IPS-NIHi11 (cell line): ENCODE results near the gene PSMB2.
"Not testable (repeated sequence)": the region's sequence is repeated elsewhere in the genome, so short reads cannot be mapped to it uniquely, and the experiment has no call there.

Experiments
- DNase-seq: peaks from one replicate; pipeline ENCODE4 v3.0.0; 2012; ENCODE audit warnings: mixed read lengths, low spot score

Gene PSMB2

DNA sequence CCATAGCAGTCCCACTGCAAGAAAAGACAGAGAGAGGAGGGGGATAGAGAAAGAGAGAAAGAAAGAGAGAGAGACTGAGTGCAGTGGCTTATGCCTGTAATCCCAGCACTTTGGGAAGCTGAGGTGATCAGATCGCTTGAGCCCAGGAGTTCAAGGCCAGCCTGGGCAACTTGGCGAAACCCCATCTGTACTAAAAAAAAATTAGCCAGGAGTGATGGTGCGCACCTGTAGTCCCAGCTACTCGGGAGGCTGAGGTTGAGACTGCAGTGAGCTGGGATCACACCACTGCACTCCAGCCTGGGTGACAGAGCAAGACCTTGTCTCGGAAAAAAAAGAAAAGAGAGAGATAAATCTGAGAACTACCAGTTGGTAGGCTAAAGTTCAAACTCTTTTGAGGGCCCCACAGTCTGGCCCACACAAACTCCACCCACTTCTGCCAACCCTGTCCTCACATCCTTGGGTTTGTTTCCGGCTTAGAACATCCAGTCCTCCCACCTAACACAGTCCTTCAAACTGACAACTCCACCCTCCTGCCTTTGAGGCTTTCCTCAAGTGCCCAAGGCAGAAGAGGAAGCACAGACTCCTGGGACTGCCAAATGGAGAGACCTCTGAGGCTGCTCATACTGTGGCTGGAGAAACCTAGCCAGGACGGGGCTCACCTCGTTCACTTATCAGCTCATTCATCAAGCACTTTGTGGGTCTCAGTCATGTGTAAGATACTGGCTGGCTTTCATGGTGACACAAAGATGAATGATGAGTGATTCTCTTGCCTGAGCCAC, 48.1 kb downstream of the PSMB2 start:
- no peak for DNase-seq

- DNase-seq = no peak
These were observed 50.1 kb downstream of the PSMB2 start for GRCh38 chr1:35591211-35591610.

DNA sequence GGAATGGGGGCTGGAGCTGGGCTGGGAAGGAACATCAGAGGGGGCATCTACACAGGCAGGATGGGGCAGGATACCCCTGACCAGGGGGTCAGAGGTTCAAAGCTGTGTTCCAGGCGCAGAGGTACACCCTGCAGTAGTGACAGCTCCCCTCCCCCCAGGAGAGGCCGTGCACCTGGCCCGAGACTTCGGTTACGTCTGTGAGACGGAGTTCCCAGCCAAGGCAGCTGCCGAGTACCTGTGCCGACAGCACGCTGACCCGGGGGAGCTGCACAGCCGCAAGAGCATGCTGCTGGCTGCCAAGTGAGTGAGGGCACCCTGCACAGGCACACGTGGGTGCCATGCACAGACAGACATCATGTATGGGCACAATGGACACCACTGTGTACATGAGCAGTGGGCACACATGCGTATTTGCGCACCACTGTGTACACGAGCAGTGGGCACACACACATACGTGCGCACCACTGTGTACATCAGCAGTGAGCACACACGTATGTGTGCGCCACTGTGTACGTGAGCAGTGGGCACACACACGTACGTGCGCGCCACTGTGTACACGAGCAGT, 50.8 kb downstream of the PSMB2 start:
- no peak for DNase-seq

DNA sequence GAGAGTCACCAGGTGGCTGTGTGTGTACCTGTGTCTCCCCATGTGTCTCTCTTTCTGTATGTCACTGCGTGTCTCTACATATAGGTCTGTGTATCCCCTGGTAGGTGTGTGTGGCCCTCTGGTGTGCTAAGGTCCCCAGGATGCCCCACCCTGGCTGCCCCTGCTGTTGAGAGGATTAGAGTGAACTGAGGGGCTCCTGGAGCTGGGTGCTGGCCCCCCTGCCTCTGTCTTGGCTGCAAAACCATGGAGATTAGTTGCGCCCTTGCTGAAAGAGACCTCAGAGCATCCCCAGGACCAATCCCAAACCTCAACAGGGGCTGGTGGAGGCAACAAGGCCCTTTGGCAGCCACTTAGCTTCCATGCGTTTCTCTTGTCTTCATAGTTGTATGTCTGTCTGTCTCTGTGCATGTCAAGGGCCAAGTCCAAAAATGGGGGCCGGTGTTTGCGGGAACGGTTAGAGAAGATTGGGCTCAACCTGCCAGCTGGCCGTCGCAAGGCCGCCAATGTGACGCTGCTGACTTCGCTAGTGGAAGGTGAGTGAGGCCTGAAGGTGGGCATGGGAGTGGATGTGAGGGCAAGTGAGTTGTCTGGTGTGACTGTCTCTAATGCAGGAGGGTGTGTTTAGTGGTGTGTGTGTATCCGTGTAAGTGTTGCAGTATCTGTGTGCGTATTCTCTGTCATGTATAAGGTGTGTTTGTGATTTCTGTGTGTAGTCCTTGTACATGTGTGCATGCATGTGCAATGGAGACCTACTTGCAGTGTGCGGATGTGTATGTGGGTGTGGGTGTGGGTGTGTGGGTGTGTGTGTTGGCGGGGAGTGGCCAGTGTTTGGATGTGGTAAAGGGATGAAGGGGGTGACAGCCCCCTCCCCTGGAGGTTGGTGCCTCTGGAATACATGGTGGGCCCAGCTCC, 51.6 kb downstream of the PSMB2 start:
- DNase-seq = no peak

GRCh38 chr1:35588197-35588910, 53.0 kb downstream of the PSMB2 start:
- no peak for DNase-seq

DNA sequence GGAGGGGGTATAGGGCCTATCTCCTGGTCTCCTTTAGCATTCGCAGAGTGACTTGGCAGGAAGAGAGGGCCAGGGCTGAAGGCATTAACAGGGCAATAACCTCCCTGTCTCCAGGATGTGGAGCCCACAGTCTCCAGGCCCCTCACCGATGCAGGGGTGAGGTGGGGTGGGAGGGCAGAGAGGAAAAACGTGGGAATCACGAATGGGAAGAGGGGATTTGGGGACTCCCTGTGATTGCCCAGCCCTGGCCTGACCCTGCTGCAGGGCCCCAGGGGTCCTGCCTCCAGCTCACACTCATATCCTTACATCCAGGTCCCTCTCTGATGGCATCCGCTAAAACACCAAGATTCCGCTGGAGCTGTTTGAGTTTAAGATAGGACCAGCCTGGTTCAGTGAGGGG, 53.6 kb downstream of the PSMB2 start:
- no peak for DNase-seq

- DNase-seq = no peak
These were observed 54.5 kb downstream of the PSMB2 start for GRCh38 chr1:35586808-35587207.

GRCh38 chr1:35585805-35586204, 55.5 kb downstream of the PSMB2 start:
- not testable (repeated sequence) for DNase-seq

DNA sequence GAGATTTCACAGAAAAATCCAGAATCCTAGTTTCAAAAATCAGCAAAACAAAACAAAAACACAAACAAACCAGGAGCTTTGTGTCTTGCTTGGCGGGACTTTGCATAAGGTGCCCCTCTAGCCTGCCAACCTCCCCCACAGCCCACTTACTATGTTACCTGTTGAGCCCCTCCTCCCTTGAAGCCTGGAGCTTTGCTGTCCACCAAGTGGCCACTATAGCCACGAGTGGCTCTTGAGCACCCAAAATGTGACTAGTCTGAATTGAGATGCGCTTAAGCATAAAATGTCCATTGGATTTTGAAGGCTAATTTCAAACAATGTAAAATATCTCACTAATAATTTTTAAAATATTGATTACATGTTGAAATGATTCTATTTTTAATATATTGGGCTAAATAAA, 56.0 kb downstream of the PSMB2 start:
- DNase-seq = no peak

- DNase-seq = not testable (repeated sequence)
These were observed 59.7 kb downstream of the PSMB2 start for GRCh38 chr1:35581621-35582020.

GRCh38 chr1:35580949-35581388, 60.4 kb downstream of the PSMB2 start:
- DNase-seq = no peak

GRCh38 chr1:35577071-35577998, 64.0 kb downstream of the PSMB2 start:
- DNase-seq = peak; percentile 62

DNA sequence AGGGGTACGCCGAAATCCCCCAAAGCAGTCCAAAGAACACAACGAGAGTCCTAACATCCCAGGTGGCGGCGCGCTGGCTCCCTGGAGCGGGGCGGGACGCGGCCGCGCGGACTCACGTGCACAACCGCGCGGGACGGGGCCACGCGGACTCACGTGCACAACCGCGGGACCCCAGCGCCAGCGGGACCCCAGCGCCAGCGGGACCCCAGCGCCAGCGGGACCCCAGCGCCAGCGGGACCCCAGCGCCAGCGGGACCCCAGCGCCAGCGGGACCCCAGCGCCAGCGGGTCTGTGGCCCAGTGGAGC, 64.6 kb downstream of the PSMB2 start:
- not testable (repeated sequence) for DNase-seq

GRCh38 chr1:35576061-35576765, 65.1 kb downstream of the PSMB2 start:
- DNase-seq = no peak

- DNase-seq = no peak
These were observed 65.8 kb downstream of the PSMB2 start for GRCh38 chr1:35575416-35575958.

GRCh38 chr1:35574655-35575415, 66.5 kb downstream of the PSMB2 start:
- DNase-seq = peak; percentile 48

DNA sequence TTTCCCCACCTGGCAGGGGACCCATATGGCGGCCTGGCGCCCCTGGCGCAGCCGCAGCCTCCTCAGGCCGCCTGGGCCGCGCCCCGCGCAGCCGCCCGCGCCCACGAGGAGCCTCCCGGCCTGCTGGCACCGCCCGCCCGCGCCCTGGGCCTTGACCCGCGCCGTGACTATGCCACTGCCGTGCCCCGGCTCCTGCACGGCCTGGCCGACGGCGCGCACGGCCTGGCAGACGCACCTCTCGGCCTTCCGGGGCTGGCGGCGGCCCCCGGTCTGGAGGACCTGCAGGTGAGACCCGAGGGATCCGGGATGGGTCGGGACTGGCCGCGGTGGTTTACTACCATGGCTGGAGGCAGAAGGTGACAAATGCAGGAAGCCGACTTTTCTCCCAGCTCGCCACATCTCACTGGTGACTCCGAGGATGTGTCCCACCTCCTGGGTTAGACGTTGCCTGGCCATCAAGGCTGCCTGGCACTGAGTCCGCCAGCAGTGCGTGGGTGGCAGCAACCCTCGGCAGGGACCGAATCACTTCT, 67.1 kb downstream of the PSMB2 start:
- DNase-seq = no peak

GRCh38 chr1:35573198-35574124, 67.9 kb downstream of the PSMB2 start, which contains the start of gene TFAP2E:
TSS of gene TFAP2E (plus strand) at chr1:35573314. CDS start at chr1:35573578, 264 bp downstream.
- peak; percentile 71 for DNase-seq
